IPS DF 6.9 (cell line): Measurements from ENCODE around the gene ARHGAP22.

Experiments
- DNase-seq: peaks from one replicate; pipeline ENCODE4 v3.0.0-alpha.2; 2013; ENCODE audit warnings: low read depth, low spot score
- H3K27ac ChIP-seq: one replicate; pipeline ENCODE4 v1.5.1; 2013; ENCODE audit warnings: low read length, control low read depth
- H3K27me3 ChIP-seq: 2 replicates; pipeline ENCODE4 v1.6.1; 2013; ENCODE audit warnings: mild to moderate bottlenecking, low read length; ENCODE audit not compliant: control insufficient read depth, insufficient read depth
- H3K36me3 ChIP-seq: 2 replicates; pipeline ENCODE4 v1.6.1; 2013; ENCODE audit warnings: low read length; ENCODE audit not compliant: control insufficient read depth, insufficient read depth
- H3K4me1 ChIP-seq: 2 replicates; pipeline ENCODE4 v1.6.1; 2013; ENCODE audit warnings: low read length; ENCODE audit not compliant: control insufficient read depth, insufficient read depth
- H3K4me3 ChIP-seq: 2 replicates; pipeline ENCODE4 v1.5.1; 2013; ENCODE audit warnings: mild to moderate bottlenecking, low read length
- H3K9me3 ChIP-seq: 2 replicates; pipeline ENCODE4 v1.6.1; 2013; ENCODE audit warnings: low read length, inconsistent platforms; ENCODE audit not compliant: control insufficient read depth, insufficient read depth
- WGBS: extraction: QIAGEN DNeasy Blood & Tissue Kit; methylation state at CpG from one replicate; pipeline ENCODE4 v1.1.7; 2013; ENCODE audit warnings: mixed read lengths, missing lambda C conversion rate; ENCODE audit not compliant: insufficient read length, insufficient coverage; 5-methylcytosine and 5-hydroxymethylcytosine counted together

ARHGAP22 gene

GRCh38 chr10:48454302-48455054 is 150.4 kb downstream of the ARHGAP22 start:
- H3K9me3 ChIP-seq = no peaks in the 10 kb centered on the region
- no peak overlapping the region for H3K4me3 ChIP-seq
- no peaks in the 10 kb centered on the region for H3K27me3 ChIP-seq
- no peak for DNase-seq
- H3K4me1 ChIP-seq = peaks cover 7% of the 10 kb centered on the region
- H3K36me3 ChIP-seq = 0 out of 2 replicates have a peak, but pooled peaks cover 6% of the 10 kb centered on the region
- no CpG with 5 or more reads among the region's 12 CpGs for WGBS
- no peak overlapping the region for H3K27ac ChIP-seq

DNA sequence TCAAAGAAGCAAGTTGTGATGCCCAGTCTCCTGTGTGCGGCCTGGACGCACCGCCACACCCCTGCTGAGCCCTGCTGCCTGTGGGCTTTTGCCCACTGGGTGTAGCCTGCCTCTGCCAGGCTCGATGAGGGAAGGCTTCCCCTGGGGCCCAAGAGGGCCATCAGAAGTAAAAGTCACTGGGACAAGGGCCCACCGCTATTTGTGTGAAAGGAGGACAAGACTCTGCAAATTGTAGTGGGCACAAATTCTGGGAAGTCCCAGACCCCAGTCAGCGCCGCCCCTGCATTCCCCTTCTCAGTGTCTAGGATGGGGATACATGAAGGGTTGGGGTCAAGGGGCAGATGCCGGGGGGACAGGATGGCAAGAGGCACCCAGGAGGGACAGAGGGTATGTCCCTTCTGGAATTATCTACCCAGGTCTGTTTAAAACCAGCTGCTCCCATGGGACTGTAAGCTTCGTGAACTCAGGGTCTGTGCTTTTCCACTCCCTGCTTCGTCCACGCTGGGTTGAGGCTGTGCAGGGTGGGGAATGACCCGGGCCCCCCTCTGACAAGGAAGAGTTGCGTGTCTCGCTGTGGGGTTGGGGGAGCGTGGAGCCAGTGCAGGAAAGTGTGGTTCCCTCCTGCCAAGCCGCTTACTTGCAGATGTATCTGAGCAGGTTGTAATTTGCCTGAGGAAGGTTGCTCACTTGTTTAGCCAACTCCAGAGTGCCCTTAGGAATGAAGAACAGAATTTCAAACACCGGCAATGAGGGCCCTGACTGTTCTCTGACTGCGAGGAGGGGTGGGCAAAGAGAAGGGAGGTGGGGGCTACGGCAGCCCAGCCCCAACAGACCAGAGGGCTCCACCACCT is 151.2 kb downstream of the ARHGAP22 start:
- Histone ChIP-seq H3K4me1 (peaks cover 7% of the 10 kb centered on the region), H3K36me3 (0 out of 2 replicates have a peak, but pooled peaks cover 6% of the 10 kb centered on the region), H3K27ac (no peak overlapping the region), H3K27me3 (no peaks in the 10 kb centered on the region), H3K4me3 (no peak overlapping the region), H3K9me3 (no peaks in the 10 kb centered on the region)
- WGBS = no CpG with 5 or more reads among the region's 19 CpGs
- DNase-seq = no peak

DNA sequence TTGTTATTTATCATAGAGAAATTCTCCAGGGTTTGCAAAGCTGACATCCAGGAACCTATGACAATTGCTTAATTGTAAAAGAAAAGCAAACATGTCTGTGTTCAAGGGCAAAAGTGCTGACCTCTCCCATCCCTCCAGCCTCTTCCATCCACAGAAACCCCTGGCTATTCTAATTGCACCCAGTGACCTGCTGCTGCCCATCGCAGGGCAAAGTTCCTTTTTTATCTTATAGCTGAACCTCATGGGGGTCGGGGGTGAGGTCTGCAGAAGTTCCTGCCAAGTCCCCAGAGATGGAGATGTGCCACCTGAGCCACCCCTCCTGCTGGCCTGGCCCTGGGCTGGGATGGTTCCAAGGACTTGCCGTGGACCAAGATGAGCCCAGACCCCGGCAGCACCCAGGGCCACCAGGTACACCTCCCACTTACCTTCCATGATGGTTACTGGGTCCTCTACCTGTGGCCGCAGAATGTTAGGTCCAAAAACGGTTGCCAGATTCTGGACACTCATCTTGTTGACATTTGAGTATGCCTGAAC is 151.9 kb downstream of the ARHGAP22 start:
- WGBS = no CpG with 5 or more reads among the region's 6 CpGs
- H3K4me3 ChIP-seq = no peak overlapping the region
- no peaks in the 10 kb centered on the region for H3K27me3 ChIP-seq
- no peak overlapping the region for H3K27ac ChIP-seq
- peaks cover 7% of the 10 kb centered on the region for H3K4me1 ChIP-seq
- H3K36me3 ChIP-seq = 0 out of 2 replicates have a peak, but pooled peaks cover 6% of the 10 kb centered on the region
- H3K9me3 ChIP-seq = no peaks in the 10 kb centered on the region
- no peak for DNase-seq

- peaks cover 7% of the 10 kb centered on the region for H3K4me1 ChIP-seq
- WGBS = no CpG with 5 or more reads among the region's 15 CpGs
These were observed 152.6 kb downstream of the ARHGAP22 start for GRCh38 chr10:48451969-48452878.

GRCh38 chr10:48450741-48451466 is 154.0 kb downstream of the ARHGAP22 start:
- Histone ChIP-seq H3K27ac (no peak overlapping the region), H3K4me3 (no peak overlapping the region), H3K4me1 (peaks cover 2% of the 10 kb centered on the region; the same call in 1 of the 2 replicates), H3K9me3 (no peaks in the 10 kb centered on the region), H3K27me3 (no peaks in the 10 kb centered on the region), H3K36me3 (0 out of 2 replicates have a peak, but pooled peaks cover 6% of the 10 kb centered on the region)
- DNase-seq = no peak
- WGBS = no CpG with 5 or more reads among the region's 43 CpGs

More at GRCh38 chr10:48451969-48452878, 152.6 kb downstream of the ARHGAP22 start:
- H3K4me3 ChIP-seq = no peak overlapping the region
- no peak for DNase-seq
- H3K27me3 ChIP-seq = no peaks in the 10 kb centered on the region
- no peak overlapping the region for H3K27ac ChIP-seq
- H3K36me3 ChIP-seq = 0 out of 2 replicates have a peak, but pooled peaks cover 6% of the 10 kb centered on the region
- no peaks in the 10 kb centered on the region for H3K9me3 ChIP-seq

- Histone ChIP-seq H3K9me3 (no peaks in the 10 kb centered on the region), H3K4me1 (peaks cover 2% of the 10 kb centered on the region; the same call in 1 of the 2 replicates), H3K27ac (no peak overlapping the region), H3K36me3 (0 out of 2 replicates have a peak, but pooled peaks cover 6% of the 10 kb centered on the region), H3K27me3 (no peaks in the 10 kb centered on the region), H3K4me3 (no peak overlapping the region)
- DNase-seq = no peak
- no CpG with 5 or more reads among the region's 49 CpGs for WGBS
These were observed 154.6 kb downstream of the ARHGAP22 start for GRCh38 chr10:48450233-48450740.

- WGBS = no CpG with 5 or more reads among the region's 19 CpGs
These were observed 155.2 kb downstream of the ARHGAP22 start for GRCh38 chr10:48449501-48450232.

GRCh38 chr10:48448796-48449195 is 156.1 kb downstream of the ARHGAP22 start:
- Histone ChIP-seq H3K4me3 (no peak overlapping the region), H3K27me3 (no peaks in the 10 kb centered on the region), H3K36me3 (0 out of 2 replicates have a peak, but pooled peaks cover 6% of the 10 kb centered on the region), H3K27ac (no peak overlapping the region), H3K9me3 (no peaks in the 10 kb centered on the region), H3K4me1 (peaks cover 3% of the 10 kb centered on the region; the same call in 1 of the 2 replicates)
- DNase-seq = no peak
- WGBS = no CpG with 5 or more reads among the region's 4 CpGs

More at GRCh38 chr10:48449501-48450232, 155.2 kb downstream of the ARHGAP22 start:
- Histone ChIP-seq H3K9me3 (no peaks in the 10 kb centered on the region), H3K4me3 (no peak overlapping the region), H3K4me1 (peaks cover 3% of the 10 kb centered on the region; the same call in 1 of the 2 replicates), H3K27ac (no peak overlapping the region), H3K36me3 (0 out of 2 replicates have a peak, but pooled peaks cover 6% of the 10 kb centered on the region), H3K27me3 (no peaks in the 10 kb centered on the region)
- DNase-seq = no peak
